Iris pigment epithelial cell (primary cell): ENCODE results near the gene CELF4.

Source experiments
- DNase-seq: peaks from one replicate; pipeline ENCODE4 v3.0.0-alpha.2; 2011; ENCODE audit warnings: low read depth

The CELF4 gene

GRCh38 chr18:37318360-37319355 is 246.9 kb downstream of the CELF4 start:
- no peak for DNase-seq

DNA sequence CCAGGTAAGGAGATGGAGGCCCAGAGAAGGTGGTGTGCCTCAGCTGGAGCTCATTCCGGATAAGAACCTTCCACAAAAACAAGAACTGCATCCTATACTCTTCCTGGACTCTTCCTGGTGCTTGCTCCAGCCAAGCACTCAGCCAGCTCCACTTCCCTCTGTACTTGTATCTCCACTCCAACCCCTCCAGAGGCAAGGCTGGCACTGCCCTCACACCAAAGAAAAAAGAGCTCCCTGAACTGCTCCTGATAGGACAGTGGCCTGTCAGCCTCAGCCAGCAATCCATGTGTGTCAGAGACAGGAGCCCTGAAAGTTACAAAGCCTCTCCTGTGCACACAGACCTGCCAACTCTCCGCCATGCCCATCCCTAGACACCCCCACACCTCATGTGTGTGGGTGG is 248.1 kb downstream of the CELF4 start:
- no peak for DNase-seq

DNA sequence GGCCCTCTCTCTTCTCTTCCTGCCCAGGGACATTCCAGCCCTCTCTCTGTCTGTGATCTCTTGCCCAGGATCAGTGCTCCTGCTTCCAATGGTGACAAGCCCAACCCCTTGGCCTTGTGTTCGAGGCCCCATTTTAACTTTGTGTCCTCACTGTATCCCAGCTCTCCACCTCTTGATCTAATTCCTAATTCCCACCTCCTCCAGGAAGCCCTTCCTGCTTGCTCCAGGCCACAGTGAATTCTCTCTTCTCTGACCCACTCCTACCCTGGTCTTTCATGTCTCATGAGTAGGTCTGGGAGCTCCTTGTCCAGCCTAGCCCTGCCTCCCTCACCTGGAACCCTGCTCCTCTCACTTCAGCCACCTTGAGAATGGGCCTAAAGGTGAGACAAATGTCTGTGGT is 249.1 kb downstream of the CELF4 start:
- DNase-seq, result no peak

- no peak for DNase-seq
Measured at GRCh38 chr18:37315935-37316334, 249.7 kb downstream of the CELF4 start.

- DNase-seq, result no peak
Measured at GRCh38 chr18:37314534-37314933, 251.1 kb downstream of the CELF4 start.

DNA sequence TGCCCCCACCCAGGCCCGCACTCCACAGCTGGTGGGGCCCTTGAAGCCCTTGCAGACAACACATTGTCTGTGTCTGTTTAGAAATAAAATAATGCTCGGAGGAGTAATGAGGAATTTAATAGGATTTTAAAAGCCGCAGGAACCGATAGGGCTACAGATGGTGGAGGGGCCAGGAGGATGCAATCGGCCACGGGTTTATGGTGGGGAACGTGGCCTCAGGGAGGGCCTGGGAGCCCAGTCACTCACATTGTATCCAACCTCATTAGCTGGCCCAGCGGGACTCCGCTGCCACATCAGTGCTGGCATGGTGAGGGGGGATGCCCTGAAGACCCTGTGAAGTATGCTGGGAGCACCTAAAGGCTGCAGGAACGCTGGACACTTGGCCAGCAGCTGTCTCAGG is 252.0 kb downstream of the CELF4 start:
- no peak for DNase-seq

GRCh38 chr18:37309861-37310260 is 255.7 kb downstream of the CELF4 start:
- no peak for DNase-seq

GRCh38 chr18:37309059-37309458 is 256.5 kb downstream of the CELF4 start:
- DNase-seq, result no peak

DNA sequence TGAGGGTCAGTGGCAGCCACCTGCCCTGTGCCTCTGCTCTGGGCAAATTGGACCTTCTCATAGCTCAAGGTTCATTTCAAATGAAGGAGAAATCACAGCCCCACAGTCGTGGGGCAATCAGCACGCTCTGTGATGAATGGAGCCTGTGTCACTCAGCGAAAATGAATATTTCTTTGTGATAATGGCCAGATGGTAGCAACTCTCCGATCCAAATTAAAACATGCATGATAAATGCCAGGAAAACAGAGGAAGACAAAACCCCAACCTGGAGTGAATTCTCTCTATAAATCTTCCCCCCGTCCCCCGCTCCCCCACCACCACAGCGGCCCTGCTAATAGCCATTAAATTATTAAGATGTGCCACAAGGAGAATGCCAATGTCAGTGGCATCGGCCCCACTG is 258.4 kb downstream of the CELF4 start:
- no peak for DNase-seq

GRCh38 chr18:37306432-37306831 is 259.2 kb downstream of the CELF4 start:
- no peak for DNase-seq

DNA sequence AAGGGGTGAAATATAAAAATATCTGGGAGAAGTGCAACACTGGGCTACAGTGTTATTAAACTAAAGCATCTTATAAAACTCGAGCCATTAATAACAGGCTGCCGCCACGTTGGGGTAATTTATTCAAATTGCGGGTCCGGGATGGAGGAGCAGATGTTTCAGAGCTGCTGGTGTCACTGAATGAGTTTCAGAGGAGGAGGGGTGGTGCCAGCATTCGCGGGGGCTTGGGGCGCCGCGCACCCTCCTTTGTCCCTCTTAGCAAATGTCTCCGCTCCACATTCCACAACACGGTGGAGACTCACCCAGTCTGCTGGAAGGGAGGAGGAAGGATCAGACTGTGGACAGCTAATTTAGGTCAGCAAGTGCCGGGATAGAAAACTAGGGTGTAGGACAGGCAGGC is 260.5 kb downstream of the CELF4 start:
- DNase-seq, result no peak

DNA sequence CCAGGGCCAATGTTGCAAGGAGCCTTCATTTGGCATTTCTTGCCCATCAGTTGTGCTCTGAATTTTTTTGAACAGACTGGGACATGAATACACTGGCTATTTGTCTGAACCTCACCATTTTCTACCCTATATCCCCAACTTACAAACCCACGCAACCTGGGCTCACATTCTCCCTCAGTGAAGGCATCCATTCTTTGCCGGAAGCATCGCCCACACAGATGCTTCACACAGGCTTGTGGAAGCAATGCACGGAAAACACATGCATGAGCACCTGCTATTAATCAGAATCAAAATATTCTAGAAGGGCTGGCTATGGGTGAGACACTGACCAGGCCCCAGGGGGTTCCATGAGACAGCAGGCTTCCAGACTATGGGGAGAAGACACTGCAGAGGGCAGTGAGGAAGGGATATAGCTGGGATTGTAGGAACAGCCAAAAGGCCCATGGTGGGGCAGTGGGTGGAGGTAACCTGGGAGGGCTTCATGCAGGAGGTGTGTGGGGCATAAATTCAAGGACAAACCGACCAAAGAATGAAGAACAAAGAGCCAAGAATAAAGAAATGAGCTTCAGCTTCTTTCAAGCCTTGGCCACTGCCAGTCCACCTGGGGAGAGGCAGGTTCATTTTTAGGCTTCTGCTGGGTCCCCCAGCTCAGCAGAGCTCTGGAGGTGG is 261.5 kb downstream of the CELF4 start:
- no peak for DNase-seq

DNA sequence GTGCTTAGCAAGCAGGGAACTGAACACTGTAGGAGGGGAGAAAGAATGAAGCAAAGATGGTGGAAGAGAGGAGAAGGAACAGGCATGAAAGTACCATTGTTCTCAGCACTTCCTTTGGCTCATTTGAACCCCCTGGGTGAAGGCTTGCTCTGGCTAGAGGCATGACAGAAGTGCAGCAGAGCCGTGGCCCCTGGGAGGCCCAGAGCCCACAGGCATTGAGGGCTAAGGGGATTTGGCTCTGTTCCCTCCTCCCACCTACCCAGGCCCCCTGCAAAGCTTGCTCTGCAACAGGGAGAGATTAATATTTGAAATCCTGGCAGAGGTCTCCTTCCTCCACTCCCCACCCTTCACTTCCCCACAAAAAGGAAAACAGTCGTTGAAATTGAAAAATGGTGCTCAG is 262.6 kb downstream of the CELF4 start:
- DNase-seq, result no peak

GRCh38 chr18:37302519-37302918 is 263.1 kb downstream of the CELF4 start:
- DNase-seq, result no peak

DNA sequence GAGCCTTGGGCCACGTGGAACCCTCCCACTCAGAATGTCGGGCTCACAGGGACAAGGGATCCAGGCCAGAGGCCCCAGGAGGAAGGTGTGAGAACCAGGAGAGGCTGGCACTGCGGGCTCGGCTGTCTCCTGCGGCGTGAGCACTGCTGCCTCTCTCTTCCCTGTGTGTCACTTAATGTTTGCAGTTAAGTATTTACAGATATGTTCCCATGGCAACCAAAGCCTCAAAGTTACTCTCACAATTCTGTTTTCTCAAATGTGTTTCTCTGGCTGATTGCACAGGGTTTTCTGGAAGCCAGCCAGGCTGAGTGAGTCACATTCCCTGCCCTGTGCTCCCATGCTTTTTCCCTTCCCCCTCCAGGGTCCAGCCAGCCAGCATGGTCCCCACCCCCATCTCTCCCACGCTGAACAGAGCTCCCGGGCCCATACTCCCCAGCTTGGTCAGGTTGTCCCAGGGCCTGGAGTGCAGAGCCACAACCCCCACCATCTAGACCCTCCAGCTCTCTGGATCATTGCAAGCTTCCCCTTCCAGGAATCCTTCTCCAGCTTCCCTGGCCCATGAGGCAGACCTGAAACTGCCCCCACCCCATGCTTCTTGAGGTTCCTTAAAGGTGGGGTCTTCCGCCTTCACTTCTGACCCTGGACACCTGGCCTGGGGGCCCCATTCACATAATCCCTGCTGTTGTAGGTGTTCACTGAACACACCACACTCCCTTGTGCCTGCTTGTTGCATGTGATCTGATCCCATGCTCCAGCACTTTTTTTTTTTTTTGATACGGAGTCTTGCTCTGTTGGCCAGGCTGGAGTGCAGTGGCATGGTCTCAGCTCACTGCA is 265.9 kb downstream of the CELF4 start:
- peak; percentile 96 for DNase-seq

- no peak for DNase-seq
Measured at GRCh38 chr18:37298816-37299215, 266.8 kb downstream of the CELF4 start.

DNA sequence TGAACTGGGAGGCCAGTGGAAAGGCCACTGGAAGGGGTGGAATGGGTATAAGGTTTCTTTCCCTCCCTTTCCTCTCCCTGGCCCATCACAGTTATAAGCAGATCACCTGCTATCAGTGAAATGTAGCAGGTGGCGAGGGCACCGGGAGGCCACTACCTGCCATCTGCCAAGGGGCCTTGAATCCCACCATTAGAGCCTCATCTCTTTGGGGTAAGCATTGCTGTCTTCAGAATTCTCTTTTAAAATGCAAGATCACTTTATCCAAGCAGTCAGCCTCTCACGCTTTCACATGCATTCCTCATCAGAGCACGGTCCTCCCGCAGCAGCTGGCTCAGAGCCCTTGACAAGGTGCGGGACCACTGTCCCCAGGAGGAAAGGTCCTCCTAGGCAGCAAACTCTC is 268.5 kb downstream of the CELF4 start:
- no peak for DNase-seq

DNA sequence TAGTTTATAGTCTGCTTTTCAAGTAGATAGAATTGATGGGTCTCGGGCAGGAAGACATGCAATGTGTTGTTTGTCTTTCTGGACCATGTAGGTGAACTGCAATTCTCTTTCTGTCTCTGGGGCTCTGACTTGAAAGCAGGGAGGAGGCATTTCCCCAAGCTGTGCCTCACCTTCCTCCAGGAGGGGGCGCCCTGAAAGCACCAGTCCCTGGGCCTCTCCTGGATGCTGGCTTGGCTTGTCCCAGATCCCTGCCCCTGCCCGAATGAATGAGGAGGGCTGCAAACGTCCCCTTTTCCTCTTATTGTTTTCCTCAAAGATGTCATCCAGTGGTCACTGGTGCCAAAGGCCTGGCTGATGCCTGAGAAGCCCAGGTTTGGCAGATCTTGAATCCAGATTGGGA is 270.6 kb downstream of the CELF4 start:
- DNase-seq, result peak; percentile 7

GRCh38 chr18:37293359-37293758 is 272.2 kb downstream of the CELF4 start:
- DNase-seq, result no peak

DNA sequence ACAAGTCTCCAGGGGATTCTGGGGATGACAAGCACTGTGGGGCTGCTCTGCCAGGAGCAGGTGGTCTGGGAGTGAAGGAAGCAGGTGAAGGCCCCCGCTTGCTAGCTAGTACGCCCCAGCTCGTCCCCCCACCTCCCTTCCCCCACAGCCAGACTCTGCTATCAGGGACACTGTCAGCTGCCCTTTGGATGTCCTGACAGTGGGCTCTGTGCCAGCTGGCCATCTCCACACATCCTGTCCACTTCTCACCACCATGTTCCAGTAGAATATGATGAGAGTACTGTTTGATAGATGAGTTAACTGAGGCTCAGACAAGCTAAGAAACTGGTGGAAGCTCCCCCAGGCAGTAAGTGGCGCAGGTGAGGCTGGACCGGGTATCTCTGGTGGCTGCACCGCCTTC is 276.2 kb downstream of the CELF4 start:
- DNase-seq, result no peak

DNA sequence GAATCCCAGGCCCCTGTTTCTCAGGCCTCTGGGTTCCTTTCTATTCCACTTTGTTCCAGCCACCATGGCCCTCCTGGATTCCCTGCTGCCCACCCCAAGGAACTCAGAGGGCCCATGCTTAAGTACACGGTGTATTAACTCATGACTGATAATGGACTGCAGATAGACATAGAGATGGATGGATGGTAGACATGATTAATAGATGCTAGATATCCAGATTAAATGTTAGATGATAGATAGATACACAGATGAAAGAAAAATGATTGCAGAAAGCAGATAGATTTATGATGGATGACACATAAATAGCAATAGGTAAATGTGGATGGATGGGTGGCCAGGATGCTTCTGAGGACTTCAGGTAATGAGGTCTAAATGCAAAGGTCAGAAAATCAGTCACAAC is 278.0 kb downstream of the CELF4 start:
- no peak for DNase-seq

- DNase-seq, result no peak
Measured at GRCh38 chr18:37286801-37287200, 278.8 kb downstream of the CELF4 start.

- DNase-seq, result no peak
Measured at GRCh38 chr18:37285825-37286224, 279.8 kb downstream of the CELF4 start.
